NCI-H1417 treated with DMSO at 0.1 percent for 48 hours (cell line): ENCODE results near the gene S100A16.
"Not testable (repeated sequence)": the region's sequence is repeated elsewhere in the genome, so short reads cannot be mapped to it uniquely, and the experiment has no call there.

ENCODE experiments used
- DNase-seq: peaks from one replicate; lab custom pipeline; 2025; lab: John Stamatoyannopoulos, UW

S100A16 gene

GRCh38 chr1:153615406-153615805 is 2.5 kb upstream of the S100A16 start:
- DNase-seq, result no peak

- DNase-seq, result no peak
These were observed 2.0 kb upstream of the S100A16 start for GRCh38 chr1:153614906-153615305.

- DNase-seq, result no peak
These were observed 1.4 kb upstream of the S100A16 start for GRCh38 chr1:153614189-153614900.

GRCh38 chr1:153613406-153613805 is 469 bp upstream of the S100A16 start:
- no peak for DNase-seq

- no peak for DNase-seq
These were observed 704 bp downstream of the S100A16 start for GRCh38 chr1:153612111-153612754.

GRCh38 chr1:153611356-153611755 is 1.6 kb downstream of the S100A16 start:
- no peak for DNase-seq

GRCh38 chr1:153610811-153611301 is 2.1 kb downstream of the S100A16 start:
- no peak for DNase-seq

- no peak for DNase-seq
These were observed 2.6 kb downstream of the S100A16 start for GRCh38 chr1:153610334-153610733.

- no peak for DNase-seq
These were observed 3.4 kb downstream of the S100A16 start for GRCh38 chr1:153609585-153609907.

- DNase-seq, result no peak
These were observed 4.0 kb downstream of the S100A16 start for GRCh38 chr1:153608742-153609584.

GRCh38 chr1:153608089-153608682 is 4.8 kb downstream of the S100A16 start:
- DNase-seq, result no peak

- DNase-seq, result no peak
These were observed 5.6 kb downstream of the S100A16 start for GRCh38 chr1:153607381-153607780.

- no peak for DNase-seq
These were observed 6.7 kb downstream of the S100A16 start for GRCh38 chr1:153606194-153606593.

GRCh38 chr1:153602749-153603148 is 10.2 kb downstream of the S100A16 start:
- no peak for DNase-seq

- no peak for DNase-seq
These were observed 13.1 kb downstream of the S100A16 start for GRCh38 chr1:153599847-153600246.

GRCh38 chr1:153598309-153599172 is 14.4 kb downstream of the S100A16 start:
- peak; percentile 27 for DNase-seq

- no peak for DNase-seq
These were observed 15.7 kb downstream of the S100A16 start for GRCh38 chr1:153597206-153597605.

GRCh38 chr1:153592748-153593147 is 20.2 kb downstream of the S100A16 start:
- no peak for DNase-seq

- no peak for DNase-seq
These were observed 24.5 kb downstream of the S100A16 start for GRCh38 chr1:153588482-153588881.

- not testable (repeated sequence) for DNase-seq
These were observed 24.9 kb downstream of the S100A16 start for GRCh38 chr1:153588033-153588432.

GRCh38 chr1:153587314-153587713 is 25.6 kb downstream of the S100A16 start:
- DNase-seq, result no peak
